ENCODE data around the gene MYO3B.
"Not testable (repeated sequence)": the region's sequence is repeated elsewhere in the genome, so short reads cannot be mapped to it uniquely, and the experiment has no call there.

MYO3B gene

GRCh38 chr2:170467568-170468422, 289.8 kb downstream of the MYO3B start:
- no peak for TF ChIP-seq CTCF (IDR thresholded peaks at IDR 0.05; ENCODE audit: low read depth, low read length)
- DNase-seq, result no peak
- no peaks in the 10 kb centered on the region for H3K9me3 ChIP-seq

GRCh38 chr2:170468557-170468956, 290.6 kb downstream of the MYO3B start:
- Histone ChIP-seq H3K4me1 (no peaks in the 10 kb centered on the region), H3K27me3 (no peaks in the 10 kb centered on the region)
- TF ChIP-seq CTCF (IDR thresholded peaks at IDR 0.05; ENCODE audit: low read depth, low read length), result no peak

More at GRCh38 chr2:170467568-170468422, 289.8 kb downstream of the MYO3B start:
- H3K27me3 ChIP-seq, result no peaks in the 10 kb centered on the region
- no peaks in the 10 kb centered on the region for H3K36me3 ChIP-seq
- no peaks in the 10 kb centered on the region for H3K4me1 ChIP-seq
- no peak overlapping the region for H3K4me3 ChIP-seq (ENCODE audit: low read depth, low read length)

DNA sequence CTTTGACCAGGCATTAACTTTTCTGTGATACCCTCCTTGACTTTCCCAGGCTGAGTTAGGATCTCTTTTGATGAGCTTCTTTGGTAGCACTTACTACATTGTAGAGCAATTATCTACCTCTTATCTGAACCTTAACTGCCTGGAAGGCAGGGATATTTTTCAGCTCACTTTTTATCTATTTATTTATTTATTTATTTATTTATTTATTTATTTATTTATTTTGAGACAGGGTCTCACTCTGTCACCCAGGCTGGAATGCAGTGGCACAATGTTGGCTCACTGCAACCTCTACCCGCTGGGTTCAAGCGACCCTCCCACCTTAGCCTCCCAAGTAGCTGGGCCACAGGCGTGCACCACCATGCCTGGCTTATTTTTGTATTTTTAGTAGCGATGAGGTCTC, 294.6 kb downstream of the MYO3B start:
- H3K36me3 ChIP-seq; DNase-seq; H3K9me3 ChIP-seq; H3K4me3 ChIP-seq (ENCODE audit: low read depth, low read length); H3K27me3 ChIP-seq; H3K4me1 ChIP-seq: not testable (repeated sequence)

More at GRCh38 chr2:170468557-170468956, 290.6 kb downstream of the MYO3B start:
- no peak overlapping the region for H3K4me3 ChIP-seq (ENCODE audit: low read depth, low read length)
- no peaks in the 10 kb centered on the region for H3K36me3 ChIP-seq
- no peak for DNase-seq
- no peaks in the 10 kb centered on the region for H3K9me3 ChIP-seq

- H3K4me1 ChIP-seq, result no peaks in the 10 kb centered on the region
- no peak overlapping the region for H3K4me3 ChIP-seq (ENCODE audit: low read depth, low read length)
- H3K9me3 ChIP-seq, result no peaks in the 10 kb centered on the region
- H3K36me3 ChIP-seq, result no peaks in the 10 kb centered on the region
- no peaks in the 10 kb centered on the region for H3K27me3 ChIP-seq
- DNase-seq, result no peak
- TF ChIP-seq CTCF (IDR thresholded peaks at IDR 0.05; ENCODE audit: low read depth, low read length), result no peak
These were observed 297.9 kb downstream of the MYO3B start for GRCh38 chr2:170475878-170476277.

- no peak overlapping the region for H3K4me3 ChIP-seq (ENCODE audit: low read depth, low read length)
- H3K4me1 ChIP-seq, result no peaks in the 10 kb centered on the region
- no peak for TF ChIP-seq CTCF (IDR thresholded peaks at IDR 0.05; ENCODE audit: low read depth, low read length)
- H3K27me3 ChIP-seq, result no peaks in the 10 kb centered on the region
- no peaks in the 10 kb centered on the region for H3K9me3 ChIP-seq
- DNase-seq, result no peak
- no peaks in the 10 kb centered on the region for H3K36me3 ChIP-seq
These were observed 299.7 kb downstream of the MYO3B start for GRCh38 chr2:170477630-170478029.

- Histone ChIP-seq H3K27me3 (no peaks in the 10 kb centered on the region), H3K36me3 (no peaks in the 10 kb centered on the region), H3K4me3 (ENCODE audit: low read depth, low read length) (no peak overlapping the region), H3K9me3 (no peaks in the 10 kb centered on the region), H3K4me1 (no peaks in the 10 kb centered on the region)
- no peak for TF ChIP-seq CTCF (IDR thresholded peaks at IDR 0.05; ENCODE audit: low read depth, low read length)
- DNase-seq, result no peak
These were observed 303.3 kb downstream of the MYO3B start for GRCh38 chr2:170481201-170481600.
